ENCODE measurements around the gene GATA6. TPM values are rescaled to one million over a fixed set of nuclear protein-coding genes. Genes with fewer than 3 reads are reported as not detected.
A peak's percentile ranks its signal among the peaks of the same experiment; 100 is the strongest.

The GATA6 gene
- total RNA-seq: not detected

DNA sequence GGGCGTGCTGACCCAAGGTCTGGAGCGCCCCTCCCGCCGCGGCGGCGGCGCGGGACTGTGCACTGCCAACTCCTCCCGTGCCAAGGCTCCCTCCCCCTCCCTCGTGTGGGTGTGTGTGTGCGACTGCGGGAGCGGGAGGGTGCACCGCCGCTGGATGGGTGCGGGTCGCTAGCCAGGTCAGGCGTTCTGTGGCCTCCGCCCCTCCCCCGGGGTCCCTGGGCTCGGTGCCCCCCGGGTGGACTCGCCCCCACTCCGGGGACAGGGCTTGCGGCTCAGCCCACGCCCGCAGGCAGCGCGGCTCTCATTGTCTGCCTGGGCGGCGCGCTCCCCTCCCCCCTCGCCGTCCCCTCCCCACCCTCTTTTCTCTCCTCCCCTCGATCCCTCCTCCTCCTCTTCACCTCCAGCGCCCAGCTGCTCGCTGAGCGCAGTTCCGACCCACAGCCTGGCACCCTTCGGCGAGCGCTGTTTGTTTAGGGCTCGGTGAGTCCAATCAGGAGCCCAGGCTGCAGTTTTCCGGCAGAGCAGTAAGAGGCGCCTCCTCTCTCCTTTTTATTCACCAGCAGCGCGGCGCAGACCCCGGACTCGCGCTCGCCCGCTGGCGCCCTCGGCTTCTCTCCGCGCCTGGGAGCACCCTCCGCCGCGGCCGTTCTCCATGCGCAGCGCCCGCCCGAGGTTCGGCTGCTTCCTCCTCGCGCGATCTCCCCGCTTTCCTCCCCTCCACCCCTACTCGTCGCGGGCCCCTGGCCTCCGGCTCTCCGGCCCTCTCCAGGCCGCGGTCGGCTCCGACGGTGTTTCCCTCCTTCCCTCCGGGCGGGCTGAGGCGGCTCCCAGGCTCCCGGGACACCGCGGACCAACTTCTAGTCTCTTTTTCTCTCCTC lies at the start of gene GATA6:
Gene GATA6, plus strand, starts transcription at position 579 of the 878 bp plus-strand sequence. CDS start 1,556 bp downstream, outside the sequence.
- H3K27ac Mint-ChIP-seq: peak within 1 kb of the TSS in 1 of 2 donors; percentile 74
- ATAC-seq: peak in 1 of 2 donors; percentile 75
- peak in 1 of 2 donors; percentile 45 for DNase-seq (ENCODE audit: low spot score in 2 of 2)
- H3K36me3 Mint-ChIP-seq: peaks cover 0 to 11% of the 10 kb centered on the region in 2 donors
- H3K9me3 Mint-ChIP-seq: no peaks in the 10 kb centered on the region

DNA sequence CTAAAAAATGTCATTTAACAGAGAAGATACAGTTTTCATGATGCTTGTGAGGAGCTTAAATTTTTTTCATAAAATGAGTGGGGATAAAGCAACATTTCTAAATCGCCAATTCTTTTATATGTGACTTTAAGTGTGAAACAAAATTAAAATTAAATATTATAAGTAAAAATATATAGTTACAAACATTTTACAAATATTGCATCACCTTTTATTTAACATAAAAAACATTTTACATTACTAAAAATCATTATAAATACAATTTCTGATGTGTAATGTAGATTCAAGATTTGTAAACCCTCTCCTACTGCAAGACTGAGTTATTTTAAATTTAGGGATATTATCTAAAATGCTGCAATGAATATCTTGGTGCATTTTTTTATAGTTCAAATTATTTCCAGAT lies 44.4 kb upstream of the GATA6 start:
- no peaks in the 10 kb centered on the region for H3K36me3 Mint-ChIP-seq
- H3K27ac Mint-ChIP-seq: no peak overlapping the region
- ATAC-seq (no peak), DNase-seq (ENCODE audit: low spot score in 2 of 2) (no peak)
- H3K9me3 Mint-ChIP-seq: peaks cover 0 to 6% of the 10 kb centered on the region in 2 donors

DNA sequence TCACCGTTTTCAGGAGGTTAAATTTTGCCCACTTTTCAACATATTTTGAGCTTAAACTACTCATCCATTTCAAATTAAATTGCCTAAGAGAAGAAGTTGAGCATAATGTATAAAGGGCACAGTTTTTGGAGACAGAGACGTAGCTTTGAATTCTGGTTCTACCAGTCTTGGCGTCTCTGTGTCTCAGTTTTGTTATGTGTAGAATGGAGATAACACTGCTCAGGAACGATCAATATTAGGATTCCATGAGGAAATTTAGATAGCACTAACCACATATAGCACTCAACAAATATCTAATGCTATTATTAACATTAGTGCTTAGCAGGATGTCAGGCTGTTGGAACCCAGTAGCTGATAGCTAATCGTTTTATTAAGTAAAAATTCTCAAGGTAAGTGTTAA lies 40.4 kb upstream of the GATA6 start:
- ATAC-seq: no peak
- DNase-seq (ENCODE audit: low spot score in 2 of 2): no peak
- no peaks in the 10 kb centered on the region for H3K36me3 Mint-ChIP-seq
- H3K27ac Mint-ChIP-seq: no peak overlapping the region
- H3K9me3 Mint-ChIP-seq: no peaks in the 10 kb centered on the region

DNA sequence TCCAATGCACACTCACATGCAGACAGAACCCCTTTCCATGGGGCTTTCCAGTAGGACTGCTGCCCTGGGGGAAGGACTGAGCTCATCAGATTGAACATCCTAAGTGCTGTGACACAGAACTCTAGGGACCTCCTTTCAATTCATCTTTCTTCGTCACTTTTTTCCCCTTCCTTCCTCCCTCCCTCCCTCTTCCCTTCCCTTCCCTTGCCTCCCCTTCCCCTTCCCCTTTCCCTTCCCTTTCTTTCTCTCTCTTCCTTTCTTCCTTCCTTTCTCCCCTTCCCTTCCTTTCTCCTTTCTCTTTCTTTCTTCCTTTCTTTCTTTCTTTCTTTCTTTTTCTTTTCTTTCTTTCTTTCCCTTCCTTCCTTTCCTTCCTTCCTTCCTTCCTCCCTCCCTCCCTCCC lies 39.6 kb upstream of the GATA6 start:
- Mint-ChIP-seq H3K27ac (no peak overlapping the region), H3K36me3 (no peaks in the 10 kb centered on the region), H3K9me3 (no peaks in the 10 kb centered on the region)
- no peak for DNase-seq (ENCODE audit: low spot score in 2 of 2)
- no peak for ATAC-seq

DNA sequence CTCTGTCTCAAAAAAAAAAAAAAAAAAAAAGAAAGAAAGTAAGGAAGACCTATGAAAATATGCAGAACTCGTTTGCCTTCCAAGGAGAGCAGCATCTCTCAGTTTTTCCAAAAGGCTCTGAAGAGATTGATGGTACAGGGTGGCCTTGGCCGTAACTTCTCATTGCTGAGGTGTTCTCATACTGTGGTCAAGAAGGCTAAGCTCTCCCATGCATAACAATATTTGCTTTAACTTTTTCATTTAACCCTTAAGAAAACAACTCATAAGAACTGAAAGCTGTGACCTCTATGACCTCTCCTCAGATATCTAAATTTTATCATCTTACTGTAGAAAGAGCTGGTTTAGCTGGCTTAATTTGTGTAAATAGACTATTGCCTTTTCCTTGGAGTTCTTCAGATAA lies 37.1 kb upstream of the GATA6 start:
- ATAC-seq (no peak), DNase-seq (ENCODE audit: low spot score in 2 of 2) (no peak)
- peaks cover 0 to 5% of the 10 kb centered on the region in 2 donors for H3K9me3 Mint-ChIP-seq
- H3K27ac Mint-ChIP-seq: no peak overlapping the region
- no peaks in the 10 kb centered on the region for H3K36me3 Mint-ChIP-seq

DNA sequence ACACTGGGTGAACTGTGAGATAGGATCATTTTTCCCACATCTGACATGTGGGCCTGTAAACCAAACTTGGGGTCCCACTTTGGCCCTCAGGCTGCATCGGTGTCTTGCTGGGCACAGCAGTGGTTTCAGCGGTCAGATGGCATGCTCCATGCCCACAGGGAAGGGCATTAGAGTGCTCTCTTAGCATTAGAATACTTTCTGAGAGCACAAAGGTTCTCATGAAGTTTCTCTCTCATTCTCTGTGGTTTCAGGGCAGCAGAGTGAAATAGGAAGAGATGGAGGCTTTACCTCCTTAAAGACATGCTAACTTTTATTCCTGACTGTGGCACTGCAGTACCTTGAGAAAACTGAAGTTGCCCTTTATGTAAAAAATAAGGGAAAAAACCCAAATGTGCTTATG lies 36.6 kb upstream of the GATA6 start:
- DNase-seq (ENCODE audit: low spot score in 2 of 2): no peak
- no peak for ATAC-seq
- Mint-ChIP-seq H3K9me3 (peaks cover 0 to 5% of the 10 kb centered on the region in 2 donors), H3K27ac (no peak overlapping the region), H3K36me3 (no peaks in the 10 kb centered on the region)

DNA sequence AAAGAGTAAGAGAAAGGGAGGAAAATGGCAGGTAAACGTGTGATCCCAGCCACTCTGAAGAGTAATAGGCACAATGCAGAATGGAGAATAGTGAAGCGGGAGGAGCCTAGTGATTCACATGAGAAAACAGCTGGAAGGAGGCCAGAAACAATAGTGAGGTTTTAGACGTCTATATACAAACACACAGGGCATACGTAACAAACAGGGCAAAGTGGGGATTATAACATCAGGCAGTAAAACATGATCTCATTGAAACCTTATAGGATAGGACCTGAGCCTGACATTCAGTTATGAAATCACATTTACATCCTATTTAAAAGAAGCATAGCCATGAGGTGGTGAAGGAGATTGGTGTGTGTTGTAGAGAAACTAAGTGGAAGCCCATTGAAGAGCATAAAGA lies 33.0 kb upstream of the GATA6 start:
- no peak overlapping the region for H3K27ac Mint-ChIP-seq
- ATAC-seq: no peak
- peaks cover 7 to 10% of the 10 kb centered on the region in 2 donors for H3K9me3 Mint-ChIP-seq

DNA sequence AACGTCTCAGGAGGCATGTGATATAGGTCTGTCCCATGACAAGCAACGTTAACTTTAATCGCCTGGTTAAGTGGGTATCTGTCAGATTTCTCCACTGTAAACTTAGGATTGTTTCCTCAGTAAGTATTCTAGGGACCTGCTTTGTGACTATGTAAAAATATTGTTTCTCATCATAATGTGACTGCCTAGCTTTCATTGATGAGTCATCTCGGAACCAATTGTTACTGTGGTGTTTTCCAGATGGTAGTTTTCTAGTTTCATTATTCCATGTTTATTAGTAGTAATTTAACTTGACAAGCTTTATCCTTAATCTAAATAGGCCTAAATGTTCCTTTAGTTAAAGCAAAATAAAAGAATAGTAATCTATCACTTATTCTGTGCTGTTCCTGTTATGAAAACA lies 28.2 kb upstream of the GATA6 start:
- ATAC-seq: no peak
- H3K27ac Mint-ChIP-seq: no peak overlapping the region
- no peak for DNase-seq (ENCODE audit: low spot score in 2 of 2)
- H3K9me3 Mint-ChIP-seq: peaks cover 7 to 8% of the 10 kb centered on the region in 2 donors
- no peaks in the 10 kb centered on the region for H3K36me3 Mint-ChIP-seq

More for the DNA sequence above, 33.0 kb upstream of the GATA6 start:
- H3K36me3 Mint-ChIP-seq: no peaks in the 10 kb centered on the region
- DNase-seq (ENCODE audit: low spot score in 2 of 2): no peak

DNA sequence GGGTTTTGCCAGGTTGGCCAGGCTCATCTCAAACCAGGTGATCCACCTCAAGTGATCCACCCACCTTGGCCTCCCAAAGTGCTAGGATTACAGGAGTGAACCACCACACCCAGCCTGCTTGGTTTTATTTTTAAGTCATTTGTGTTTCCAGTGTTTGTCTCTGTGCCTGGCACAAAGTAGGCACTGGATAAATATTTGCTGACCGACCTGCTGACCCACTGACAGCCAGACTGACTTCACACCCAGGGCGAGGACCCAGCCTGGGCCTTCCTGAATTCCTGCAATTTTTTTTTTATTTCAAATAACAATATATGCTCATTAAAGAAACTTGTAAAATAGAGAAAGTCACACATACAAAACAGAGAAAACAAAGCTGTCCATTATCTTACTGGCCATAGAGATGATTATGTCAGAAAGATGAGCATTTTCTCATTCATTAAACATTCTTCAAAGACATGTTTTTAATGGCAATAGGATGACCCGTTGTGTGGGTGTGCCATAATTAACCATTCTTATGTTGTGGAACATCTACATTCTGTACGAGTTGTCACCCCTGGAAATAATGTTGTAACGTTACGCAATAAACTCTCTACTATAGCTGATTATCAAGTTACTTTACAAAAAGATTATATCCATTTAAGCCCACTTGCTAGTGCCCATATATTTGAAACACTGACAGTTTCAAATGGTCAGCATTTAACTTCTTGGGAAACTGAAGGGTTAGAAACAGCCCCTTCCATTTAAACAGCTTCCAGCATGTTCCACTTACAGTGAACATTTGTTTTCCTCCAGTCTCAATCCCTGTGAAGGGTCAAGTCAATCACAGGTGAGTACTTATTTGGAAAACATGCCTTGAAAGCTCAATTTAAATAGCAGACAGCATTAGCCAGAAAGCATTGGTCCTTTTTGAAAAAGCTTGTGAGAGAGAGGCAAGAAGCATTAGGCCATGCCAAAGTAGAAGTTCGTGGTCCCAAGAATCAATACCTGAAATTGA lies 25.7 kb upstream of the GATA6 start:
- no peak for DNase-seq (ENCODE audit: low spot score in 2 of 2)
- no peak for ATAC-seq
- no peak overlapping the region for H3K27ac Mint-ChIP-seq
- H3K9me3 Mint-ChIP-seq: no peaks in the 10 kb centered on the region
- no peaks in the 10 kb centered on the region for H3K36me3 Mint-ChIP-seq

DNA sequence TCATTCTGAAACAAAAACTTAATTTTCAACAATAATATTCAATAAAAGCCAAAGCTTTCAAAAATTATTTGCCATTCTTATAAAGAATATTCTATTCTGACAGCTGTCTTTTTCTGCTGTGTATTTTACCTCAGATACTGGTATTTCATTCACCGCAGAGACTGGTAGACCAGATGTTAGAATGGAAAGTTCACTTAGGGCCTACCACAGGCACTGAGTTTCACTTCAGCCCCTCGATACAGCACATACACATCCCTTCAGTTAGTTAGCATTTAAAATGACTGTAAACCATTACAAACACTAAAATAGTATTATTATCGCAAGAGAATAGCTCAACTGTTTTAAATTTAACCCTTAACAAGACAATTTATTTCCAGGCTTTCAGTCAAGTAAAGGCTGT lies 24.2 kb upstream of the GATA6 start:
- H3K9me3 Mint-ChIP-seq: no peaks in the 10 kb centered on the region
- DNase-seq (ENCODE audit: low spot score in 2 of 2) (no peak), ATAC-seq (no peak)
- no peak overlapping the region for H3K27ac Mint-ChIP-seq
- no peaks in the 10 kb centered on the region for H3K36me3 Mint-ChIP-seq

DNA sequence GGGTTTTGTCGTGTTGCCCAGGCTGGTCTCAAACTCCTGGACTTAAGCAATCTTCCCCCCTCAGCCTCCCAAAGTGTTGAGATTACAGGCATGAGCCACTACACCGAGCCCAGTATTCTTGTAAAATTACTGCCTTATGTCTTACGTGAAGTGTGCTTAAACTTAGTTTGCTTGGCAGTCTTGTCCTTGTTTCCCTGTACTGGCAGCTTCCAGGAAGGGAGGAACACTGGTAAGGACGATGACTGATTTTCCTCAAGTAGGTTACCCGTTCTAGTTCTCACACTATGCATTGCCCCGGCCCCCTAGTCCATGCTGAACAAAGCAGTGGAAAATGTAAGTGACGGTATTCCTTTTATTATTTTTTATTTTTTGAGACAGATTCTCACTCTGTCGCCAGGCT lies 19.7 kb upstream of the GATA6 start:
- no peaks in the 10 kb centered on the region for H3K9me3 Mint-ChIP-seq
- no peak overlapping the region for H3K27ac Mint-ChIP-seq
- DNase-seq (ENCODE audit: low spot score in 2 of 2): no peak
- ATAC-seq: no peak
- H3K36me3 Mint-ChIP-seq: no peaks in the 10 kb centered on the region

DNA sequence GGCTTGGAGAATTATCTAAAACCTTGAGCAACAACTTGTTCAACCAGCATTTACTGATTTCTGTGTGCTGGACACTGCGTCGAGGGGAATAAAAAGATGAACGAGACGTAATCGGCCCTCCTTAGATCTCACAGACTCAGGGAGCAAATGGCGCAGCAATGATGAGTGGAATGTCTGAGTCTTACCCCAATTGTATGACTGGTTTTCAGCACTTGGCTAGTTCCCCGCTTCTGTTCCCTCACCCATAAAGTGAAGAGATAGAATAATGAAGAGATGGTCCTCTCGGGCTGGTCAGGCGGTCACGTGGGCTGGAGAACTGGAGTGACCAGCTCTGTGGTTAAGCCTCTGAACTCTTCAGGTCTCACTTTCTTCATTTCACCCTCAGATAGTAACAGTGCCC lies 17.3 kb upstream of the GATA6 start:
- DNase-seq (ENCODE audit: low spot score in 2 of 2) (no peak), ATAC-seq (no peak)
- Mint-ChIP-seq H3K36me3 (no peaks in the 10 kb centered on the region), H3K9me3 (no peaks in the 10 kb centered on the region), H3K27ac (no peak overlapping the region)

DNA sequence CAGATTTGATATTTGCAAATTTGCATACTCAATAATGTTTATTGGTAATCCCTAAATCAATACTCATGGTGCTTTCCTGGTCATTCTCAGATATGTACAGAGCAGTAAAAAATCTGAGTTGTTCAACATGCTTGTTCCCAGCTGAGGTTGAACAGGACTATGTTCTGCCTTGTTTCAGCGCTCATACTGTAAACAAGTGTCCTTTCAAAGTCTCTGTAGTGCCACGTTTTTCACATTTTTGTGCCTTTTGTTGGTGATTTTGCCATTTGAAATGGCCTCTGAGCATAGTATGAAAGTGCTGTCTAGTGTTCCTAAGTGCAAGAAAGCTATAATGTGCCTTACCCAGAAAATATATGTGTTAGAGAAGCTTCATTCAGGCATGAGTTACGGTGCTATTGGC lies 16.0 kb upstream of the GATA6 start:
- H3K9me3 Mint-ChIP-seq: no peaks in the 10 kb centered on the region
- no peaks in the 10 kb centered on the region for H3K36me3 Mint-ChIP-seq
- no peak for DNase-seq (ENCODE audit: low spot score in 2 of 2)
- H3K27ac Mint-ChIP-seq: no peak overlapping the region
- no peak for ATAC-seq

DNA sequence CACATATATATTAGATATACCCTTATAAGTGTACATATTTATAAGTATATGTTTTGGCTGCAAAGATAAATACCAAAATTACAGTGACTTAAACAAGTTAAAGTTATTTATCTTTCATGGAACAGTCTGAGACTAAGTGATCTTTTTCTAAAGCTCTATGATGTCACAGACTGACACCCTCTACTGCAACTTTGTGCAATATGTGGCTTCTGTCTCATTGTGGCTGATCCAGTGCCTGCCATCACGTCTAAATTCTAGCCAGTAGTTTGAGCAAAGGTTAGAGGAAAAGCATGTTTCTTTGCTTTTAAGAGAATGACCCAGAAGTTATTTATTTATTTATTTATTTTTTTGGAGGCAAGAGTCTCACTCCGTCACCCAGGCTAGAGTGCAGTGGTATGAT lies 13.8 kb upstream of the GATA6 start:
- H3K9me3 Mint-ChIP-seq: peaks cover 0 to 4% of the 10 kb centered on the region in 2 donors
- DNase-seq (ENCODE audit: low spot score in 2 of 2): no peak
- no peak for ATAC-seq
- H3K36me3 Mint-ChIP-seq: no peaks in the 10 kb centered on the region
- H3K27ac Mint-ChIP-seq: no peak overlapping the region

DNA sequence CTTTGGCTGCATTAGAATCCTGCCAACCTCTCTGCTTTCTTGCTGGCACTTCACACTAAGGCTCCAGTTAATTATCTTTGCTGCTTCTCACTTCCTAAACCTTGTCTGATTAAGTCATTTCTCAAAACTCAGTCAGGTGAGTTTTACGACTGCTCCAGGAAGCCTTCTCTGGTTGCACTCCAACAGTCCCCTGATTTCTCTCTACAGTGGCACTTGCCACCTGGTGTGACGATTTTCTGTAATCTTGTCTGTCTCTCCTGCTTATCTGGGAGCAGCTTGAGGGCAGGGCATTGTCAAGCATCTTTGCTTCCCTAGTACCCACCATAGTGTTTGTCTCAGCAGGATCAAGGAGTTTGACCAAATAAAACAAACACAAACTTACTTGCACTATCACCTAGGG lies 10.4 kb upstream of the GATA6 start:
- peaks cover 0 to 4% of the 10 kb centered on the region in 2 donors for H3K9me3 Mint-ChIP-seq
- no peak overlapping the region for H3K27ac Mint-ChIP-seq
- no peak for DNase-seq (ENCODE audit: low spot score in 2 of 2)
- no peaks in the 10 kb centered on the region for H3K36me3 Mint-ChIP-seq
- ATAC-seq: no peak

DNA sequence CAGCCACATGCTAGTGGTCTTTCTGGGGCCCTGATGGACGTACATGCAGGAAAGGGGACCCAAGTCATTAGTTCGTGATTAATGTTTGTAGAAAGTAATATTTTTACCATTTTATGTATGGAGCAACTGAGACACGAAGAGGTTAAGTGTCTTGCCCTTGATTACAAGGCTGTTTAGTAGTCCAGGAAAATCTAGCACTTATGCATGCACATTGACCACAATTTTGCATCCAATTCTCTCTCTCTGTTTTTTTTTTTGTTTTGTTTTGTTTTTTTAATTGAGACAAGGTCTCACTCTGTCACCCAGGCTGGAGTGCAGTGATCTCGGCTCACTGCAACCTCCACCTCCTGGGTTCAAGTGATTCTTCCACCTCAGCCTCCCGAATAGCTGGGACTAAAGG lies 8.3 kb upstream of the GATA6 start:
- H3K27ac Mint-ChIP-seq: no peak overlapping the region
- ATAC-seq: no peak
- no peak for DNase-seq (ENCODE audit: low spot score in 2 of 2)
- peaks cover 0 to 3% of the 10 kb centered on the region in 2 donors for H3K36me3 Mint-ChIP-seq
- peaks cover 0 to 4% of the 10 kb centered on the region in 2 donors for H3K9me3 Mint-ChIP-seq

Measured in activated naive CD4-positive, alpha-beta T cell treated with anti-CD3 and anti-CD28 coated beads, Interleukin-2, amount 50 U/mL, for 72 hours (primary cell).